Measurements from ENCODE around the gene SLC25A22. TPM values are rescaled to one million over a fixed set of nuclear protein-coding genes. Genes with fewer than 3 reads are reported as not detected.

The SLC25A22 gene
- total and polyA plus RNA-seq, 12 donors = 2.2 to 11.1 (median 4.0) TPM

GRCh38 chr11:818396-819128, 20.5 kb upstream of the SLC25A22 start, which contains the start of gene PNPLA2:
TSS of gene PNPLA2 (plus strand) at chr11:818914. CDS start at chr11:819719, 805 bp downstream.
- Histone ChIP-seq H3K4me1 (peaks cover 16 to 43% (median 34%) of the 10 kb centered on the region in 9 donors), H3K27me3 (no peaks in the 10 kb centered on the region), H3K9me3 (no peaks in the 10 kb centered on the region), H3K4me3 (peak within 1 kb of the TSS; percentile 69 to 99 (median 92)), H3K36me3 (peaks cover 0 to 42% (median 6%) of the 10 kb centered on the region in 9 donors), H3K27ac (peak within 1 kb of the TSS; percentile 87 to 99 (median 98))
- intact Hi-C loops (cut with DNase I) = no loop called here
- ATAC-seq (peak in 4 of 8 donors; percentile 0 to 1 (median 0)), DNase-seq (no peak)
- 32% methylated on average over 20 of the region's 20 CpGs for WGBS, 2 donors
- no peak for TF ChIP-seq CTCF (IDR thresholded peaks at IDR 0.05)

- H3K4me1 ChIP-seq = peaks cover 8 to 32% (median 25%) of the 10 kb centered on the region in 9 donors
- H3K27me3 ChIP-seq = no peaks in the 10 kb centered on the region
- H3K9me3 ChIP-seq = no peaks in the 10 kb centered on the region
- no peak overlapping the region for H3K27ac ChIP-seq
- TF ChIP-seq CTCF (IDR thresholded peaks at IDR 0.05) = no peak
- intact Hi-C loops (cut with DNase I) = no loop called here
- H3K36me3 ChIP-seq = peaks cover 0 to 42% (median 23%) of the 10 kb centered on the region in 9 donors
- no peak overlapping the region for H3K4me3 ChIP-seq
- 78 to 80% methylated on average over 11 of the region's 11 CpGs for WGBS, 2 donors
- no peak for DNase-seq
- ATAC-seq = no peak
These were observed 18.3 kb upstream of the SLC25A22 start for GRCh38 chr11:816433-816779.

- WGBS, 2 donors = 85 to 90% methylated on average over 11 of the region's 11 CpGs
- ATAC-seq = no peak
These were observed 17.8 kb upstream of the SLC25A22 start for GRCh38 chr11:815675-816432.

More at GRCh38 chr11:815675-816432, 17.8 kb upstream of the SLC25A22 start:
- Histone ChIP-seq H3K4me3 (no peak overlapping the region), H3K27ac (no peak overlapping the region), H3K27me3 (no peaks in the 10 kb centered on the region), H3K36me3 (peaks cover 0 to 44% (median 23%) of the 10 kb centered on the region in 9 donors), H3K4me1 (peaks cover 6 to 32% (median 25%) of the 10 kb centered on the region in 9 donors), H3K9me3 (no peaks in the 10 kb centered on the region)
- intact Hi-C loops (cut with DNase I) = no loop called here
- no peak for DNase-seq
- TF ChIP-seq CTCF (IDR thresholded peaks at IDR 0.05) = no peak
